SK-N-SH (cell line): ENCODE results near the gene NFKB1. TPM values are rescaled to one million over a fixed set of nuclear protein-coding genes. Genes with fewer than 3 reads are reported as not detected.

ENCODE experiments used
- CTCF ChIA-PET: fragments of 300-600, 350-600 bp; formaldehyde crosslinking; extraction: SDS; loops from one replicate; lab custom pipeline; 2021; lab: Yijun Ruan, JAX
- POLR2A ChIA-PET: fragments of 350-600 bp; sonication (Branson Sonifier 250); formaldehyde crosslinking; extraction: SDS; loops from one replicate; lab custom pipeline; 2020; ENCODE audit warnings: antibody characterized with exemption, inconsistent platforms; lab: Yijun Ruan, JAX
- DNase-seq: peaks from one replicate; pipeline ENCODE4 v3.0.0; 2012
- H2AFZ ChIP-seq: fragments of 200-600 bp; sonication (generic); 2 replicates; pipeline ENCODE4 v1.8.1; 2016; ENCODE audit warnings: antibody characterized with exemption, mild to moderate bottlenecking, low read depth
- H3F3A ChIP-seq: fragments of 200-600 bp; sonication (generic); replicated peaks from 2 replicates; pipeline ENCODE3; 2016; ENCODE audit warnings: antibody characterized with exemption, mild to moderate bottlenecking; ENCODE audit not compliant: insufficient read depth
- H3K27ac ChIP-seq, 2 experiments: fragments of 200-500 bp in 1 of 2; fragments of 200-600 bp in 1 of 2; sonication (Bioruptor generic) in 1 of 2; sonication (generic), shearing (Covaris generic) in 1 of 2; 2 replicates each; pipeline versions ENCODE4 v1.5.1 to v1.6.1; 2014 to 2016; ENCODE audit warnings: low read depth in 2 of 2, inconsistent platforms in 1 of 2, low read length in 1 of 2, mild to moderate bottlenecking in 1 of 2, mixed read lengths in 1 of 2
- H3K27me3 ChIP-seq: fragments of 200-600 bp; sonication (generic), shearing (Covaris generic); 2 replicates; pipeline ENCODE4 v1.6.1; 2016; ENCODE audit warnings: mixed run types; ENCODE audit not compliant: insufficient read depth
- H3K36me3 ChIP-seq, 2 experiments: fragments of 200-500 bp in 1 of 2; fragments of 200-600 bp in 1 of 2; sonication (Bioruptor generic) in 1 of 2; sonication (generic) in 1 of 2; replicated peaks in 1 of 2; 2 replicates each; pipeline versions ENCODE3 to v1.5.1; 2014 to 2016; ENCODE audit warnings: low read length in 1 of 2, mild to moderate bottlenecking in 1 of 2; ENCODE audit not compliant: insufficient read depth in 2 of 2, control insufficient read depth in 1 of 2
- H3K4me1 ChIP-seq, 2 experiments: fragments of 200-500 bp in 1 of 2; fragments of 200-600 bp in 1 of 2; sonication (Bioruptor generic) in 1 of 2; sonication (generic), shearing (Covaris generic) in 1 of 2; 2 replicates each; pipeline versions ENCODE4 v1.5.1 to v1.6.1; 2014 to 2016; ENCODE audit warnings: low read depth in 1 of 2, low read length in 1 of 2, mixed run types in 1 of 2; ENCODE audit not compliant: insufficient read depth in 2 of 2, control insufficient read depth in 1 of 2
- H3K4me2 ChIP-seq: fragments of 200-600 bp; sonication (generic), shearing (Covaris generic); 2 replicates; pipeline ENCODE4 v1.6.1; 2017; ENCODE audit warnings: mixed run types
- H3K4me3 ChIP-seq, 2 experiments: fragments of 200-500 bp in 1 of 2; fragments of 200-600 bp in 1 of 2; sonication (Bioruptor generic) in 1 of 2; sonication (generic), shearing (Covaris generic) in 1 of 2; 2 replicates each; pipeline versions ENCODE4 v1.5.1 to v1.8.1; 2014 to 2016; ENCODE audit warnings: low read depth in 2 of 2, inconsistent platforms in 1 of 2, low read length in 1 of 2, mild to moderate bottlenecking in 1 of 2, mixed read lengths in 1 of 2, moderate library complexity in 1 of 2
- H3K79me2 ChIP-seq: fragments of 200-600 bp; sonication (generic); 2 replicates; pipeline ENCODE4 v1.8.1; 2017; ENCODE audit warnings: mild to moderate bottlenecking; ENCODE audit not compliant: insufficient read depth
- H3K9ac ChIP-seq: fragments of 200-600 bp; sonication (generic); 2 replicates; pipeline ENCODE4 v1.6.1; 2017; ENCODE audit warnings: mixed run types
- H3K9me2 ChIP-seq: fragments of 200-600 bp; sonication (generic); 2 replicates; pipeline ENCODE4 v1.6.1; 2017; ENCODE audit warnings: mixed run types
- H3K9me3 ChIP-seq: fragments of 200-600 bp; sonication (generic); 2 replicates; pipeline ENCODE4 v1.6.1; 2017; ENCODE audit warnings: mixed run types, mild to moderate bottlenecking, moderate library complexity
- H4K20me1 ChIP-seq: fragments of 200-600 bp; sonication (generic); 2 replicates; pipeline ENCODE4 v1.6.1; 2017; ENCODE audit warnings: mild to moderate bottlenecking, mixed run types; ENCODE audit not compliant: insufficient read depth
- CHD2 ChIP-seq: fragments of 150-350 bp; IDR thresholded peaks from 2 replicates; pipeline ENCODE4 v1.6.1; 2018; ENCODE audit warnings: low read length; ENCODE audit not compliant: partially characterized antibody
- CTCF ChIP-seq: fragments of 200-600 bp; sonication (generic); IDR thresholded peaks from 2 replicates; pipeline ENCODE4 v1.6.1; 2017; ENCODE audit warnings: antibody characterized with exemption, mild to moderate bottlenecking, moderate library complexity
- EZH2phosphoT487 ChIP-seq: fragments of 200-600 bp; sonication (generic); IDR thresholded peaks from 2 replicates; pipeline ENCODE4 v1.6.1; 2017; ENCODE audit warnings: low read depth, mixed run types, mild to moderate bottlenecking, antibody characterized with exemption, moderate library complexity, borderline replicate concordance
- FOXM1 ChIP-seq: IDR thresholded peaks from 2 replicates; pipeline ENCODE4 v1.4.0; 2012; ENCODE audit warnings: low read depth, mild to moderate bottlenecking
- JUND ChIP-seq: IDR thresholded peaks from 2 replicates; pipeline ENCODE4 v1.4.0; 2012
- MXI1 ChIP-seq: IDR thresholded peaks from 2 replicates; pipeline ENCODE4 v1.6.1; 2012; ENCODE audit warnings: mild to moderate bottlenecking, low read depth, low read length, improper control_type of control experiment
- NFIC ChIP-seq: IDR thresholded peaks from 2 replicates; pipeline ENCODE4 v1.4.0; 2012; ENCODE audit warnings: borderline replicate concordance
- SMC3 ChIP-seq: IDR thresholded peaks from 2 replicates; pipeline ENCODE4 v1.6.1; 2012; ENCODE audit warnings: low read depth, low read length, improper control_type of control experiment
- TCF12 ChIP-seq: IDR thresholded peaks from 2 replicates; pipeline ENCODE4 v1.4.0; 2012
- TEAD4 ChIP-seq: IDR thresholded peaks from 2 replicates; pipeline ENCODE4 v1.4.0; 2012; ENCODE audit warnings: mild to moderate bottlenecking, borderline replicate concordance; ENCODE audit not compliant: insufficient read depth
- USF1 ChIP-seq: IDR thresholded peaks from 2 replicates; pipeline ENCODE4 v1.4.0; 2012; ENCODE audit warnings: low read depth, borderline replicate concordance
- USF2 ChIP-seq: fragments of 150-350 bp; IDR thresholded peaks from 2 replicates; pipeline ENCODE4 v1.6.1; 2017; ENCODE audit warnings: antibody characterized with exemption, low read length, low read depth, borderline replicate concordance
- WGBS: methylation state at CpG from one replicate; pipeline ENCODE4 v1.1.6; 2017; ENCODE audit warnings: low lambda C conversion rate; 5-methylcytosine and 5-hydroxymethylcytosine counted together
- polyA plus RNA-seq, 3 experiments: library from polyadenylated mRNA; depleted of rRNA; stranded (reverse); fragments of >200 nt; gene quantifications; 2 replicates each; pipeline ENCODE4 v1.2.3, GENCODE V29; 2012
- TF ChIP-seq, protein P1 (sequence below): IDR thresholded peaks from 2 replicates; pipeline ENCODE4 v1.4.0; 2012; ENCODE audit warnings: low read depth, borderline replicate concordance
- TF ChIP-seq, protein P2 (sequence below): IDR thresholded peaks from 2 replicates; pipeline ENCODE4 v1.6.1; 2012; ENCODE audit warnings: mild to moderate bottlenecking, low read depth, low read length, moderate library complexity

The NFKB1 gene
- polyA plus RNA-seq, 1 of the 3 experiments (the other 2 are of a cell fraction): 14.1 TPM

DNA sequence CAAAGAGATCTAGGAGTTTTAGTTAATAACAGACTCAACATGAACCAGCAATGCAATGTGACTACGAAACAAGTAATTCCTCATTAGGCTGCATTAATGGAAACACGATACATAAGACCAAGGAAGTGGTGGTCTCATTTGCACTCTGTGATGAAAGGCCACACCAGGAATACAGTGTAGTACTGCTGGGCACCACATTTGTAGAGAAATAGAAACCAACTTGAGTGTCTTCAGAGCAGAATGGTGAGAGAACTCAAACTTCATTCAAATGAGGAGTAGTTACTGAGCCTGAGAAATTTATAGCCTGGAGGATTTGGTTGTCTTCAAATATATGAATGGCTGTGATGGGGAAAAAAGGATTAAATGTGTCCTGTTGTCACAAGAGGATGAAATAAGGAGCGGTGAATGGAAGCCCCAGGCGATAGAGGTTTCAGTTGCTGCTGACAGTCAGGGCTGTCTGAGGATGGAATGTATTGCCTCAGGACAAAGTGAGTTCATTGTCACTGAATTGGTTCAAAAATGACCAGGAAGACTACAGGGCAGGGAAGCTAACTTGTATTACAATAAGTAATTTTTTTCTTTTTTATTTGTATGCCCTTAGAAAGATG, 50.9 kb downstream of the NFKB1 start:
- POLR2A ChIA-PET: no interaction called here
- no peaks in the 10 kb centered on the region for H3K9me2 ChIP-seq
- DNase-seq: no peak

More for the DNA sequence above, 50.9 kb downstream of the NFKB1 start:
- H2AFZ ChIP-seq: no peak overlapping the region
- no peaks in the 10 kb centered on the region for H3K9me3 ChIP-seq
- H3K27ac ChIP-seq: no peak overlapping the region
- no peaks in the 10 kb centered on the region for H3F3A ChIP-seq
- WGBS: 98% methylated on average over 4 of the region's 4 CpGs
- no peaks in the 10 kb centered on the region for H3K79me2 ChIP-seq
- no peaks in the 10 kb centered on the region for H3K27me3 ChIP-seq
- peaks cover 2 to 23% of the 10 kb centered on the region in 2 experiments; a peak in 3 of 4 replicates for H3K4me1 ChIP-seq
- no peak for TF ChIP-seq NFIC
- no peak for TF ChIP-seq USF1
- TF ChIP-seq SMC3: no peak
- TF ChIP-seq, protein P1, sequence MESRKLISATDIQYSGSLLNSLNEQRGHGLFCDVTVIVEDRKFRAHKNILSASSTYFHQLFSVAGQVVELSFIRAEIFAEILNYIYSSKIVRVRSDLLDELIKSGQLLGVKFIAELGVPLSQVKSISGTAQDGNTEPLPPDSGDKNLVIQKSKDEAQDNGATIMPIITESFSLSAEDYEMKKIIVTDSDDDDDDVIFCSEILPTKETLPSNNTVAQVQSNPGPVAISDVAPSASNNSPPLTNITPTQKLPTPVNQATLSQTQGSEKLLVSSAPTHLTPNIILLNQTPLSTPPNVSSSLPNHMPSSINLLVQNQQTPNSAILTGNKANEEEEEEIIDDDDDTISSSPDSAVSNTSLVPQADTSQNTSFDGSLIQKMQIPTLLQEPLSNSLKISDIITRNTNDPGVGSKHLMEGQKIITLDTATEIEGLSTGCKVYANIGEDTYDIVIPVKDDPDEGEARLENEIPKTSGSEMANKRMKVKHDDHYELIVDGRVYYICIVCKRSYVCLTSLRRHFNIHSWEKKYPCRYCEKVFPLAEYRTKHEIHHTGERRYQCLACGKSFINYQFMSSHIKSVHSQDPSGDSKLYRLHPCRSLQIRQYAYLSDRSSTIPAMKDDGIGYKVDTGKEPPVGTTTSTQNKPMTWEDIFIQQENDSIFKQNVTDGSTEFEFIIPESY: no peak
- no peak for TF ChIP-seq TEAD4
- TF ChIP-seq TCF12: no peak
- TF ChIP-seq CTCF: no peak
- no peak for TF ChIP-seq JUND
- no peak for TF ChIP-seq CHD2
- no peak for TF ChIP-seq EZH2phosphoT487
- no peak for TF ChIP-seq MXI1
- TF ChIP-seq FOXM1: no peak
- TF ChIP-seq USF2: no peak
- TF ChIP-seq, protein P2, sequence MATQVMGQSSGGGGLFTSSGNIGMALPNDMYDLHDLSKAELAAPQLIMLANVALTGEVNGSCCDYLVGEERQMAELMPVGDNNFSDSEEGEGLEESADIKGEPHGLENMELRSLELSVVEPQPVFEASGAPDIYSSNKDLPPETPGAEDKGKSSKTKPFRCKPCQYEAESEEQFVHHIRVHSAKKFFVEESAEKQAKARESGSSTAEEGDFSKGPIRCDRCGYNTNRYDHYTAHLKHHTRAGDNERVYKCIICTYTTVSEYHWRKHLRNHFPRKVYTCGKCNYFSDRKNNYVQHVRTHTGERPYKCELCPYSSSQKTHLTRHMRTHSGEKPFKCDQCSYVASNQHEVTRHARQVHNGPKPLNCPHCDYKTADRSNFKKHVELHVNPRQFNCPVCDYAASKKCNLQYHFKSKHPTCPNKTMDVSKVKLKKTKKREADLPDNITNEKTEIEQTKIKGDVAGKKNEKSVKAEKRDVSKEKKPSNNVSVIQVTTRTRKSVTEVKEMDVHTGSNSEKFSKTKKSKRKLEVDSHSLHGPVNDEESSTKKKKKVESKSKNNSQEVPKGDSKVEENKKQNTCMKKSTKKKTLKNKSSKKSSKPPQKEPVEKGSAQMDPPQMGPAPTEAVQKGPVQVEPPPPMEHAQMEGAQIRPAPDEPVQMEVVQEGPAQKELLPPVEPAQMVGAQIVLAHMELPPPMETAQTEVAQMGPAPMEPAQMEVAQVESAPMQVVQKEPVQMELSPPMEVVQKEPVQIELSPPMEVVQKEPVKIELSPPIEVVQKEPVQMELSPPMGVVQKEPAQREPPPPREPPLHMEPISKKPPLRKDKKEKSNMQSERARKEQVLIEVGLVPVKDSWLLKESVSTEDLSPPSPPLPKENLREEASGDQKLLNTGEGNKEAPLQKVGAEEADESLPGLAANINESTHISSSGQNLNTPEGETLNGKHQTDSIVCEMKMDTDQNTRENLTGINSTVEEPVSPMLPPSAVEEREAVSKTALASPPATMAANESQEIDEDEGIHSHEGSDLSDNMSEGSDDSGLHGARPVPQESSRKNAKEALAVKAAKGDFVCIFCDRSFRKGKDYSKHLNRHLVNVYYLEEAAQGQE: no peak
- no peak overlapping the region for H3K4me2 ChIP-seq
- CTCF ChIA-PET: no interaction called here
- no peaks in the 10 kb centered on the region for H4K20me1 ChIP-seq
- no peak overlapping the region for H3K4me3 ChIP-seq
- H3K36me3 ChIP-seq: peaks cover 0 to 4% of the 10 kb centered on the region in 2 experiments
- no peak overlapping the region for H3K9ac ChIP-seq
